Measurements from ENCODE around the gene TNN.

TNN gene

DNA sequence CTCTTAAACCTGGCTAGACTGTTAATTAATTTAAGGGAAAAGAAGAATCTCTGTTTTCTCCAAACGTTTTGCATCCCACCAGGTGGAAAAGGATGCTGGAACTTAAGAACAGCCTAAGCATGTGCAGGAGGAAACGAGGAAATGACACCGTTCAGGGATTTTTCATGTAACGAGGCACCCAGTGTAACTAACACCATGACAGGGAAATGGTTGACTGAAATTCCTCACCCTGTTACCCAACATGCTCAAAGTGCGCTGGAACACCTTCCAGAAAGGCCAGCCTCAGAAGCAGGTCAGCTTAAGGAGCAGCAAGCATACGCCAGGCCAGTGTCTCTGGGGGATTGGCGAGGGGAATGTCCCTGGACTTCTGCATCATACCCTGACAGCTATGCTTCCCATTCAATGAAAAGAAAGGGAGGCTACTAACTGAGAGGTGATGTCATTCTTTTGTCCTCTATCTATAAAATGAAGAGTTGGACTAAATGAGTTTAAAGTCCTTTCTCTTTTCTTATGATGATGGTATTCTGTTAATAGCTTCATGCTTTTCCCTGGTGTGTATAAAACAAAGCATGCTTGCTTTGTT is 21.6 kb downstream of the TNN start:
- TF ChIP-seq, protein P1, sequence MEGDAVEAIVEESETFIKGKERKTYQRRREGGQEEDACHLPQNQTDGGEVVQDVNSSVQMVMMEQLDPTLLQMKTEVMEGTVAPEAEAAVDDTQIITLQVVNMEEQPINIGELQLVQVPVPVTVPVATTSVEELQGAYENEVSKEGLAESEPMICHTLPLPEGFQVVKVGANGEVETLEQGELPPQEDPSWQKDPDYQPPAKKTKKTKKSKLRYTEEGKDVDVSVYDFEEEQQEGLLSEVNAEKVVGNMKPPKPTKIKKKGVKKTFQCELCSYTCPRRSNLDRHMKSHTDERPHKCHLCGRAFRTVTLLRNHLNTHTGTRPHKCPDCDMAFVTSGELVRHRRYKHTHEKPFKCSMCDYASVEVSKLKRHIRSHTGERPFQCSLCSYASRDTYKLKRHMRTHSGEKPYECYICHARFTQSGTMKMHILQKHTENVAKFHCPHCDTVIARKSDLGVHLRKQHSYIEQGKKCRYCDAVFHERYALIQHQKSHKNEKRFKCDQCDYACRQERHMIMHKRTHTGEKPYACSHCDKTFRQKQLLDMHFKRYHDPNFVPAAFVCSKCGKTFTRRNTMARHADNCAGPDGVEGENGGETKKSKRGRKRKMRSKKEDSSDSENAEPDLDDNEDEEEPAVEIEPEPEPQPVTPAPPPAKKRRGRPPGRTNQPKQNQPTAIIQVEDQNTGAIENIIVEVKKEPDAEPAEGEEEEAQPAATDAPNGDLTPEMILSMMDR (IDR thresholded peaks at IDR 0.05; ENCODE audit: control insufficient read depth, insufficient read depth, low read depth, low read length, missing control alignments): no peak
- no peak for DNase-seq (ENCODE audit: low read depth)
- H3K4me3 ChIP-seq (ENCODE audit: control insufficient read depth, low read depth, low read length): no peak overlapping the region

DNA sequence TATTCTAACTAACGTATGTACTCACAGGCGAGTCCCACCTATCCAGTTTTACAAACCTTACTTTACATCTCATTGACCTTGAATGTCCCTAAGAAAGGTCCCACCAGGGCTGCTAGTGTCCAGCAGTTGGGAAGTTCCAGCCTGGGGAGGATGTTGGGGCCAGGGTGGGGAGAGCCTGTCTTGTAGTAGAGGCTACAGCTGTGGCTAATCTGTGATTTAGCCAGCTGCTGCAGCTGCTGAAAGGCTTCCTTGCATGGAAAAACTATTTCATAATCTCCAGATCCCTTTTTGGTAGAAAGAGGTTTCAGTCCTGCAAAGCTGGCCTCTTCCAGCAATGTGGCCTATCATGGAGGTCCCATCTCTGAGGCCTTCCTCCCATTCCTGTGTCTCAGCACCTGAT is 23.1 kb downstream of the TNN start:
- DNase-seq (ENCODE audit: low read depth): no peak
- TF ChIP-seq, protein P1 (IDR thresholded peaks at IDR 0.05; ENCODE audit: control insufficient read depth, insufficient read depth, low read depth, low read length, missing control alignments): no peak
- H3K4me3 ChIP-seq (ENCODE audit: control insufficient read depth, low read depth, low read length): no peak overlapping the region

DNA sequence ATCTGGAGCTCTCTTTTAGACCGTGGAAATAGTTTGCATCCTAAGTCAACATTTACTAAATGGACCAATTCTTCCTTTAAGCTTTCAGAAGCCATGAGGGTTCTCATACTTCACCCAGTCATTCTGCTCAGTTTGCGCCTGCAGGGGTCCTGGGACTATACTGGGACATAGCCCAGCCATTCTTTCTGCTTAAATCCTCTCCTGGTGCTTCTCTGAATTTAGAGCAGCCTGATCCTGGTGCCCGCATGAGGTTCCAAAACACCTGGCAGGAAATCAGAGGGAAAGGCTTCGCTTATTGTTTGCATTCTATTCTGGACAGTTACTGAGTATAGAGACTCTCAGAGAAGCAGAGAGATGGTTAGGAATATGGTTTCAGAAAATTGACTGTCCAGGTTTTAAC is 27.0 kb downstream of the TNN start:
- DNase-seq (ENCODE audit: low read depth): no peak
- no peak overlapping the region for H3K4me3 ChIP-seq (ENCODE audit: control insufficient read depth, low read depth, low read length)
- TF ChIP-seq, protein P1 (IDR thresholded peaks at IDR 0.05; ENCODE audit: control insufficient read depth, insufficient read depth, low read depth, low read length, missing control alignments): no peak

DNA sequence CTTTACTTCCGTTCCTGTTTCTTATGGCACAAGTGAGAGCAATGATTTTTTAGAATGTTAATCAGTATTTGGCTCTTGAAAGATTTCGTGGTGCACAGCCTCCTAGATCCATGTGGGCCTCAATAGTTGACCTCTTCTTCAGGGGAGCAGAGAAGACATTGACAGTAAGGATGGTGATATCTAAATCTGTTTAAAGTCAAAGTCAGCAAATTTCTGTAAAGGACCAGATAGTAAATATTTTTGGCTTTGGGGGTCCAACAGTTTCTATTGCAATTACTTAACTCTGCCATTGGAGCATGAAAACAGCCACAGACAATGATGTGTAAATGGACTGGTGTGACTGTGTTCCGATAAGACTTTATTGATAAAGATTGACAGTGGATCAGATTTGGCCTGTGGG is 27.4 kb downstream of the TNN start:
- no peak overlapping the region for H3K4me3 ChIP-seq (ENCODE audit: control insufficient read depth, low read depth, low read length)
- DNase-seq (ENCODE audit: low read depth): no peak
- TF ChIP-seq, protein P1 (IDR thresholded peaks at IDR 0.05; ENCODE audit: control insufficient read depth, insufficient read depth, low read depth, low read length, missing control alignments): no peak

DNA sequence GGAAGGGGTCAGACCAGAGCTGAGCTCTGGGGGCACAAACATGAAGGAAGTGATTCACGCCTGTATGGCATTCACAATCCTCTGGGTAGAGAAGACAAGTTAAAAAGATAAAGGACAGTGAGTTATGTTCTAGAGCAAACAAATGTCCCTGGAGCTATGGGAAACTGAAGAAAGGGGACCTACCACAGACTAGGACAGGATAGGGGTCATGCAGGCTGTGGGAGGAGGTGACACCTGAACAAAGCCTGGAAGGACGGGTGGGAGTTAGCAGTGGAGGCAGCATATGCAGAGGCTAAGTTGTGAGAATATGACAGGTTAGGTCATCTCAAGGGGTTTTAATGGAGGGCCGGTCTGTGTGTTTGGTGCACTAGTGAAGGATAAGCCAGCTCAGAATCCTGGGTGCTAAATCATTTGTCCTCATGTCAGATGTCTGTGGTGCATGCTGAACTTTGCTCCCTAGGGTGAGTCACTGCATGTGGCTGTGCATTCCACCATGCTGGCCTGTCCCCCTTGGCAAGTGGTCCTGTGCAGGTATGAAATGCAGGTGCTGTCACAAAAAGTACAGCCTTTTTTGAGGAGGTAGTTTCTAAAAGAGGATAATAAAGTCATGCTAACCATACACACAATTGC is 28.5 kb downstream of the TNN start:
- TF ChIP-seq, protein P1 (IDR thresholded peaks at IDR 0.05; ENCODE audit: control insufficient read depth, insufficient read depth, low read depth, low read length, missing control alignments): no peak
- no peak for DNase-seq (ENCODE audit: low read depth)
- H3K4me3 ChIP-seq (ENCODE audit: control insufficient read depth, low read depth, low read length): no peak overlapping the region

DNA sequence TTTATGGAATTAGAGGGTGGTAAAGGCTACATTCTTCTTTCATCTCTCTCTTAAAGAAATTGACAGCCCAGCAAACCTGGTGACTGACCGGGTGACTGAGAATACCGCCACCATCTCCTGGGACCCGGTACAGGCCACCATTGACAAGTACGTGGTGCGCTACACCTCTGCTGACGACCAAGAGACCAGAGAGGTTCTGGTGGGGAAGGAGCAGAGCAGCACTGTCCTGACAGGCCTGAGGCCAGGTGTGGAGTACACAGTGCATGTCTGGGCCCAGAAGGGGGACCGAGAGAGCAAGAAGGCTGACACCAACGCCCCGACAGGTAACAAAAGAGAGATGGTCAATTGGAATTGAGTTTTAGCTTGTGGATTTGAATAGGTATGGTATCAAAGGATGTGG is 29.7 kb downstream of the TNN start:
- no peak for DNase-seq (ENCODE audit: low read depth)
- TF ChIP-seq, protein P1 (IDR thresholded peaks at IDR 0.05; ENCODE audit: control insufficient read depth, insufficient read depth, low read depth, low read length, missing control alignments): no peak
- no peak overlapping the region for H3K4me3 ChIP-seq (ENCODE audit: control insufficient read depth, low read depth, low read length)
